AG20443 (cell line): ENCODE data around the gene TRIM21.
"Not testable (repeated sequence)": the region's sequence is repeated elsewhere in the genome, so short reads cannot be mapped to it uniquely, and the experiment has no call there.

ENCODE experiments used
- DNase-seq: peaks from one replicate; pipeline ENCODE4 v3.0.0; 2012; ENCODE audit warnings: low spot score, mixed read lengths

Gene TRIM21

GRCh38 chr11:4393209-4393857 is at the start of gene TRIM21:
TSS of gene TRIM21 (minus strand) at chr11:4393702. CDS start at chr11:4390409, 3,293 bp downstream.
- DNase-seq = peak; percentile 91

DNA sequence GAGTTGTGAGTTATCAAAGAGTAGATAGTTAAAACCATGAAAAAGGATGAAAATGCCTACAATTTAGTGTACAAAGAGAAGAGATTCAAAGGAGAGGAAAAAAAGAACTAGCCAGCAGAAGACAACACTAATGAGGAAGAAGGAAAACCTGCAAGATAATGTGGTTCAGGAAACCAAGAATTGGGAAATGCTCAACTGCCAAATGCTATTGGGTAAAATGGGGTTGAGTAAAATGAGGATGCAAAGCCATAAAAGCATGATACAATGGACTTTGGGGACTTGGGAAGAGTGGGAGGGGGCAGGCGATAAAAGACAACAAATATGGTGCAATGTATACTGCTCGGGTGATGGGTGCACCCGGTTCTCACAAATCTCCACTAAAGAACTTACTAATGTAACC is 48.0 kb upstream of the TRIM21 start:
- no peak for DNase-seq

GRCh38 chr11:4436411-4436810 is 42.9 kb upstream of the TRIM21 start:
- DNase-seq = no peak

- DNase-seq = no peak
Measured at GRCh38 chr11:4433856-4434255, 40.4 kb upstream of the TRIM21 start.

- no peak for DNase-seq
Measured at GRCh38 chr11:4430051-4430450, 36.5 kb upstream of the TRIM21 start.

DNA sequence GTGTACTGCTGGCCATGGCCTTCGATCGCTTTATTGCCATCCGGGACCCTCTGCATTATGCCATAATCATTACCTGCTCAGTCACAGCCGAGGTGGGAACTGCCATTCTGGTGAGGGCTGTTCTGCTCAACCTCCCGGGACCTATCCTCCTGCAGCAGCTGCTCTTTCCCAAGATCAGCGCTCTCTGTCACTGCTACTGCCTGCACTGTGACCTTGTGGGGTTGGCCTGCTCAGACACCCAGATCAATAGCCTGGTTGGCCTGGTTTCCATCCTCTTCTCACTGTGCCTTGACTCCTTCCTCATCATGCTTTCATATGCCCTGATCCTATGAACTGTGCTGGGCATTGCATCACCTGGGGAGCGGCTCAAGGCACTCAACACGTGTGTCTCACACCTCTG is 24.9 kb upstream of the TRIM21 start:
- DNase-seq = no peak

DNA sequence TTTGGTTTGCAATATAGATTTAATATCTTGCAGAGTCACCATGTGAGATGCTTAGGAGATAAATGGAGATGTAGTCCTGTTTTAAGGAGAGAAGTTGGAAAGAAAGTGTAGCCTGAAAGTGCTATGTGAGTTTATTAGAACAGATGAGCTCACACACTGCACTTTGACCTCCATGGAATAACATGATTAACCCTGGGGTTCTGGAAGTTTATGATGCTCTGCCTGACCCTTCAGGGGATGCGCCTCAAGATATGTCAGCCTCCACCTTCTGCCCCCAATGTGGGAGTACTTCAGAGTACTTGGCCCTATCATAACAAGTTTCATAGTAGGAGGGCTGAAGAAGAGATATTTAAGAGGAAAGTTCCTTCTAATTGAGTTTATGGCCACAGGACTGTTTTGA is 23.3 kb upstream of the TRIM21 start:
- no peak for DNase-seq

GRCh38 chr11:4416306-4416705 is 22.8 kb upstream of the TRIM21 start:
- no peak for DNase-seq

DNA sequence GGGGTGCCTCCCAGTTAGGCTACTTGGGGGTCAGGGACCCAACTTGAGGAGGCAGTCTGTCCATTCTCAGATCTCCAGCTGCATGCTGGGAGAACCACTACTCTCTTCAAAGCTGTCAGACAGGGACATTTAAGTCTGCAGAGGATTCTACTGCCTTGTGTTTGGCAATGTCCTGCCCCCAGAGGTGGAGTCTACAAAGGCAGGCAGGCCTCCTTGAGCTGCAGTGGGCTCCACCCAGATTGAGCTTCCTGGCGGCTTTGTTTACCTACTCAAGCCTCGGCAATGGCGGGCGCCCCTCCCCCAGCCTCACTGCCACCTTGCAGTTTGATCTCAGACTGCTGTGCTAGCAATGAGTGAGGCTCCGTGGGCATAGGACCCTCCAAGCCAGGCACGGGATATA is 12.7 kb upstream of the TRIM21 start:
- DNase-seq = not testable (repeated sequence)

DNA sequence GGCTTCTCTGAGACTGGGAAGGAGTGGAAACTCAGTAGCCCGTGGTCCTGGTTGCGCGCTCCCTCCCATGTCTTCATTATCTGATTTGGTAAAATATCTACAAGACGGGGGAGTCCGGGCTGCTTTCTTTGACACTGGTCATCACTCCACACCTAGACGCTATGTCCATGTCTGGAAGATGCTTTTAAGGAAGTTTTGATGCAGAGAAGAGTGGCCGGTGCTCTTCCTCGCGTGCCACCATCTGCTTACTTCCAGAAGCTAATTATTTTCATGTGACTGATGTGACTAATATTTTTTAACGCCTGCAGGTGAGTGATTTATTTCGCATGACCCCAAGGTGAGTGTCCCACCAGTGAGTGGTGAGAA is 339 bp upstream of the TRIM21 start:
- DNase-seq = no peak

DNA sequence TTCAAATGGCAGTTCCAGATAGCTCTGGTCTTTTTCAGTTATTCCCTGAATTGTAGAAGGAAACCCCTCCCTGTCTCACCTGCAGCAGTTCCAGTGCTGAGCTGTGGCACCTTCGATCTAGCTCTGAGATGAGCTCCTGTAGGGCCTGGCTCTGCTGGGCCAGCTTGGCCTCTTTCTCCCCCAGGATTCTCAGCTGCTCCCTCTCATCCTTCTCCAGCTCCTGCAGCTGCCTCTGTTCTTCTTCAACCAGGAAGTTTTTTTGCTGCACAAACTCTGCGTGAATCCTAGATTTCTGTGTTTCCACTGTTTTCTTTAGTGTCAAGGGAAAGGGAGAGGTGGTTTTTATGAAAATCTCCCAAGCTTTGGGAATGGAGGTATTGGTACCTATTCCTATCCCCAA is 5.3 kb downstream of the TRIM21 start:
- DNase-seq = no peak

DNA sequence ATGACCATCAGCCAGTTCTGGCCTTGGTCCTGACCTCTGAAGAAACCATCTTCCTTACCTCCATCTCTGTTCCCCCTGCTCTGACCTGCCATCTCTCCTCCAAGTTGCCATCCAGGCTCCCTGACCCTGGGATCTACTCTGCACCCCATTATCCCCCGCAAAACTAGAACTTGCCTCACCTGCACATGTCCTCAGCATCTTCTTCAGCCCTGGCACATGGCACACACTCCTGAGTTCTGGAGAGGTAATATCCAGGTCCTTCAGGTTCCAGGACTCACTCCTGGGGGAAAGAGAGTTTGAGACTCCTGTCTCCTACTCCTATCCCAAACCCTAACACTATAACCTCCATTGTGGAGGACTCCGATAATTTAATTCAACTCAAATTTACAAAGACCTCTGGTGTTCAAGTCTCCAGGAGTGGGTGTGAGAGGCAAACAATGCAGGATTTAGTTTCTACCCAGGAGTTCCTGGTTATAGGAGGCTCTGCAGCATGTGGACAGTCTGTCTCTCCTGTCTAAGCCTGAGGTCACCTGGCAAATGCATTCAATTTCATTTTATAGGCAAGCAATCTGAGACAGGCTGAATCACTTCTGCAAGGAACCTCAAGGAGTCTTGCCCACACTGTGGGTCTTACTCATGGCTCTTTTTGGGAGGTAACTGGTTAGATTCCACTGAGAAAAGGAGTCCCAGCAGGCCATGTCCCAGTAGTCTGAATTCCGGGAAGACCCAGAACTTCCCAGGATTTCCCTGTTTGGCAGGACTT is 7.3 kb downstream of the TRIM21 start:
- no peak for DNase-seq

- DNase-seq = no peak
Measured at GRCh38 chr11:4381901-4382300, 11.6 kb downstream of the TRIM21 start.

GRCh38 chr11:4375431-4376140 is 17.9 kb downstream of the TRIM21 start:
- no peak for DNase-seq

- DNase-seq = no peak
Measured at GRCh38 chr11:4370166-4370565, 23.3 kb downstream of the TRIM21 start.

DNA sequence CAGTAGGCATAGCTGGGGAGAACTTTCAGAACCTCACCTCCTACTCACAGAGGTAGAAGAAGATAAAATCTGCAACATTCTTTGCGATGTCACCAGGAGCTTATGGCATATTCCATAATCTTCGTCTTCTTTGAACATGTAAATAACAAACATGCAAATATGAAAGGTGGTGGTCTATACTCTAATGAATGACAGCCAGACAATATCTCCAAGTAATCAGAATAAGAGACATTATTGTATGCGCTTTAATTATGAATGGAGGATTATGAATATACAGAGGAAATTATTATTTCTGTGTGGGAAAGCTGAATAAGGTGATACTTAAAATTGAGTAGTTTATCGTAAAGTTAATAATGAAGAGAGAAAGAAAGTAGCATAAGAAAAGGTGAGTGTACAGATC is 25.2 kb downstream of the TRIM21 start, which contains the start of gene OR52B4:
Gene OR52B4 (minus strand): TSS at position 101 of the 400 bp plus-strand sequence. CDS start 91 bp downstream, at position 10.
- DNase-seq = no peak

DNA sequence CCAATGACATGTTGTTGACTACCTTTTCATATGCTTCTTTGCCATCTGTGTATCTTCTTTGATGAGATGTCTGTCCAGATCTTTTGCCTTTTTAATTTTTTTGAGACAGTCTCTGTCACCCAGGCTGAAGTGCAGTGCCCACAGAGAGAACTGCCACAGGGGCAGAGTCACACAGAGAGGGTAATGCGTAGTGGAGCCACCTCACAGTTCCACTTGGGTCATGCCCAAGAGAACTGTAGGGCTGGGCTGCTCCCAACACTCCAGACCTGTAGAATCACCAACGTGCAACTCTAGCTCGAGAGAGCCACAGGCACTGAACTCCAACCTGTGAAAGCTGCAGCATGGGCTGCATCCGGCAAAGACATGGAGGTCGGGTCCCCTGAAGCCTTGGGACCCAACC is 45.4 kb downstream of the TRIM21 start:
- not testable (repeated sequence) for DNase-seq

GRCh38 chr11:4345366-4345765 is 48.1 kb downstream of the TRIM21 start:
- DNase-seq = not testable (repeated sequence)
